ENCODE data around the gene ZNF789. TPM values are rescaled to one million over a fixed set of nuclear protein-coding genes. Genes with fewer than 3 reads are reported as not detected.
A peak's percentile ranks its signal among the peaks of the same experiment; 100 is the strongest.

The ZNF789 gene
- total and polyA plus RNA-seq, 9 of the 15 experiments (the other 6 are each of a cell fraction or from before 2014, with no cell fraction given), result 6.1 to 57.0 (median 24.8) TPM

DNA sequence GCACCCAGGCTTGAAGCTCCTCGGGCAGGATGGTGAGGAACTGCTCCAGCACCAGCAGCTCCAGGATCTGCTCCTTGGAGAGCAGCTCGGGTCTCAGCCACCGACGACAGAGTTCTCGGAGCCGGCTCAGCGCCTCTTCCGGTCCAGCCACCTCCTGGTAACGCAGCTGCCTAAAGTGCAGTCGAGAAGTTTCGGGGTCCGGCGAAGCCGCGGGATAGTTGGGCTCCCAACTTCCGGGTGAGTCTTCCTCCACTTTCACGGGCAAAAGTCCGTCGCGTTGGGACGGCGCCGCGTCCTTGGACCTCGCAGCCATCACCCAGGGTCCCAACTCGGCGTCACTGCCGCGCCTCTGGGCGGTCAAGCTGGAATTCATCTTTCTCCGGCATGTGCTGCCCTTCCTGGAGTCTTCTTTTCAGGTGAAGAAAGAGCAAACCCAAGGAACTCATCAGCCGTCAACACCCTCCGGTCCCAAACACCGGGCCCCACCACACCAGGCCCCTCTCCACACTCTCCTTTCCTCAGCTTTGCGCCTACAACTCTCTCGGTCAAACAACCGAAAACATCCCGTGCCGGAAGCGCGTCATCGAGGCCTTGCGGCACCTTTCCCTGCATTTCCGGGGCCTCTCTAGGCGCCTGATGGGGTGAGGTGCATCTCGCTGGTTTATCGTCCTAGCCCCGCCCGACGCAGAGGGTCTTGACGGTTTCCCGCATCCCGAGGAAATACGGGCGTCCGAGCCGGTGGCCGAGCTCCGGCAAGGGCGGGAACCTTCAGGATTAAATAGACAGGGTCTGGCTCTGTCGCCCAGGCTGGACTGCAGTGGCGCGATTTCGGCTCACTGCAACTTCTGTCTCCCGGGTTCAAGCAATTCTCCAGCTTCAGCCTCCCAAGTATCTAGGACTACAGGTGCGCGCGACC lies 27.3 kb downstream of the ZNF789 start, which contains the start of gene ZNF394 (continued):
- TF ChIP-seq, protein P1, sequence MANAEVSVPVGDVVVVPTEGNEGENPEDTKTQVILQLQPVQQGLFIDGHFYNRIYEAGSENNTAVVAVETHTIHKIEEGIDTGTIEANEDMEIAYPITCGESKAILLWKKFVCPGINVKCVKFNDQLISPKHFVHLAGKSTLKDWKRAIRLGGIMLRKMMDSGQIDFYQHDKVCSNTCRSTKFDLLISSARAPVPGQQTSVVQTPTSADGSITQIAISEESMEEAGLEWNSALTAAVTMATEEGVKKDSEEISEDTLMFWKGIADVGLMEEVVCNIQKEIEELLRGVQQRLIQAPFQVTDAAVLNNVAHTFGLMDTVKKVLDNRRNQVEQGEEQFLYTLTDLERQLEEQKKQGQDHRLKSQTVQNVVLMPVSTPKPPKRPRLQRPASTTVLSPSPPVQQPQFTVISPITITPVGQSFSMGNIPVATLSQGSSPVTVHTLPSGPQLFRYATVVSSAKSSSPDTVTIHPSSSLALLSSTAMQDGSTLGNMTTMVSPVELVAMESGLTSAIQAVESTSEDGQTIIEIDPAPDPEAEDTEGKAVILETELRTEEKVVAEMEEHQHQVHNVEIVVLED (CRISPR knock-in tag; IDR thresholded peaks at IDR 0.05), result peak; percentile 48
- TF ChIP-seq ZNF507 (tag; conservative IDR thresholded peaks at IDR 0.05) (no peak), FOXJ2 (tag; IDR thresholded peaks at IDR 0.05) (0 out of 2 replicates have a peak, but pooled peaks have one; percentile 27), YBX1 (IDR thresholded peaks at IDR 0.05) (no peak), RCOR1 (IDR thresholded peaks at IDR 0.05; ENCODE audit: borderline replicate concordance in 1 of 2, low read depth in 2 of 2, low read length in 2 of 2) (peak in 1 of 2 experiments; percentile 77; a peak in 2 of 4 replicates), CEBPB (tag; IDR thresholded peaks at IDR 0.05) (peak; percentile 80), BRD9 (IDR thresholded peaks at IDR 0.05; ENCODE audit: low read depth, partially characterized antibody) (peak; percentile 24), MGA (IDR thresholded peaks at IDR 0.05) (peak; percentile 84), RAD51 (IDR thresholded peaks at IDR 0.05; ENCODE audit: borderline replicate concordance, low read depth) (peak; percentile 41; the same call in 1 of the 2 replicates), HCFC1 (IDR thresholded peaks at IDR 0.05; ENCODE audit: low read depth, low read length) (peak; percentile 83), NFRKB (IDR thresholded peaks at IDR 0.05; ENCODE audit: low read depth) (peak; percentile 67; the same call in 1 of the 2 replicates), HDGF (IDR thresholded peaks at IDR 0.05) (no peak)
- TF ChIP-seq, protein P2, sequence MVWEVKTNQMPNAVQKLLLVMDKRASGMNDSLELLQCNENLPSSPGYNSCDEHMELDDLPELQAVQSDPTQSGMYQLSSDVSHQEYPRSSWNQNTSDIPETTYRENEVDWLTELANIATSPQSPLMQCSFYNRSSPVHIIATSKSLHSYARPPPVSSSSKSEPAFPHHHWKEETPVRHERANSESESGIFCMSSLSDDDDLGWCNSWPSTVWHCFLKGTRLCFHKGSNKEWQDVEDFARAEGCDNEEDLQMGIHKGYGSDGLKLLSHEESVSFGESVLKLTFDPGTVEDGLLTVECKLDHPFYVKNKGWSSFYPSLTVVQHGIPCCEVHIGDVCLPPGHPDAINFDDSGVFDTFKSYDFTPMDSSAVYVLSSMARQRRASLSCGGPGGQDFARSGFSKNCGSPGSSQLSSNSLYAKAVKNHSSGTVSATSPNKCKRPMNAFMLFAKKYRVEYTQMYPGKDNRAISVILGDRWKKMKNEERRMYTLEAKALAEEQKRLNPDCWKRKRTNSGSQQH (CRISPR knock-in tag; IDR thresholded peaks at IDR 0.05), result no peak

Data from K562 (cell line).